Measurements from ENCODE around the gene COLQ.

- TF ChIP-seq CTCF (IDR thresholded peaks at IDR 0.05) (no peak), POLR2A (IDR thresholded peaks at IDR 0.05) (no peak)
Observed at GRCh38 chr3:15497964-15498363, 23.5 kb downstream of the COLQ start.

Measured in lower leg skin (tissue), 3 donors.